H1 (cell line): ENCODE results near the gene ARHGEF16.

Experiments
- CTCF ChIP-seq, 3 experiments: IDR thresholded peaks; 1 replicate in 2 of 3; 2 replicates in 1 of 3; pipeline versions ENCODE4 v1.5.1 to v1.6.1; 2011; ENCODE audit warnings: low read length in 3 of 3, mild to moderate bottlenecking in 3 of 3, inconsistent platforms in 2 of 3, low read depth in 1 of 3, moderate library complexity in 1 of 3; ENCODE audit not compliant: insufficient read depth in 1 of 3; ENCODE audit errors: control extremely low read depth in 1 of 3
- POLR2A ChIP-seq, 2 experiments: IDR thresholded peaks; 1 replicate in 1 of 2; 2 replicates in 1 of 2; pipeline ENCODE4 v1.6.1; 2011; ENCODE audit warnings: low read depth in 2 of 2, low read length in 2 of 2, mild to moderate bottlenecking in 2 of 2; ENCODE audit errors: control extremely low read depth in 1 of 2
- POLR2AphosphoS5 ChIP-seq: IDR thresholded peaks from 2 replicates; pipeline ENCODE4 v1.6.1; 2011; ENCODE audit warnings: low read depth, low read length
- TAF1 ChIP-seq: IDR thresholded peaks from 2 replicates; pipeline ENCODE4 v1.6.1; 2011; ENCODE audit warnings: mild to moderate bottlenecking, low read depth, low read length
- TCF12 ChIP-seq: IDR thresholded peaks from 2 replicates; pipeline ENCODE4 v1.6.1; 2011; ENCODE audit warnings: low read depth, mild to moderate bottlenecking, low read length
- ZNF274 ChIP-seq: IDR thresholded peaks from 2 replicates; pipeline ENCODE4 v1.7.0; 2012; ENCODE audit warnings: low read length, borderline replicate concordance; ENCODE audit errors: extremely low read depth

GRCh38 chr1:3436451-3436850 lies 18.0 kb upstream of the ARHGEF16 start:
- TF ChIP-seq CTCF (IDR thresholded peaks at IDR 0.05; ENCODE audit: control extremely low read depth in 1 of 3, insufficient read depth in 1 of 3, low read depth in 1 of 3, low read length in 3 of 3): no peak
- no peak for TF ChIP-seq POLR2A (IDR thresholded peaks at IDR 0.05; ENCODE audit: control extremely low read depth in 1 of 2, low read depth in 2 of 2, low read length in 2 of 2)
- no peak for TF ChIP-seq TAF1
- TF ChIP-seq TCF12: no peak
- TF ChIP-seq ZNF274: no peak
- TF ChIP-seq POLR2AphosphoS5: no peak
